GM12865 (cell line): ENCODE measurements around the gene DTNB.

Experiments
- DNase-seq: peaks from one replicate; pipeline ENCODE4 v3.0.0; 2010; ENCODE audit warnings: low read depth
- H3K4me3 ChIP-seq: 2 replicates; pipeline ENCODE4 v1.5.1; 2011; ENCODE audit warnings: mild to moderate bottlenecking, low read depth, low read length, control low read depth
- CTCF ChIP-seq: IDR thresholded peaks from 2 replicates; pipeline ENCODE4 v1.5.1; 2011; ENCODE audit warnings: low read length, control low read depth, low read depth, inconsistent platforms; ENCODE audit not compliant: insufficient read depth; ENCODE audit errors: missing control alignments

The DTNB gene

GRCh38 chr2:25504266-25504665 is 169.1 kb downstream of the DTNB start:
- no peak for DNase-seq
- H3K4me3 ChIP-seq = no peak overlapping the region
- TF ChIP-seq CTCF = no peak

GRCh38 chr2:25499157-25499556 is 174.2 kb downstream of the DTNB start:
- no peak for TF ChIP-seq CTCF
- DNase-seq = no peak
- no peak overlapping the region for H3K4me3 ChIP-seq

- H3K4me3 ChIP-seq = no peak overlapping the region
- peak; percentile 43 for DNase-seq
- TF ChIP-seq CTCF = no peak
Observed at GRCh38 chr2:25497918-25498407, 175.4 kb downstream of the DTNB start.

GRCh38 chr2:25497229-25497917 is 176.0 kb downstream of the DTNB start:
- H3K4me3 ChIP-seq = no peak overlapping the region
- DNase-seq = no peak
- TF ChIP-seq CTCF = no peak

GRCh38 chr2:25494616-25495015 is 178.8 kb downstream of the DTNB start:
- no peak for DNase-seq
- no peak overlapping the region for H3K4me3 ChIP-seq
- TF ChIP-seq CTCF = no peak

- H3K4me3 ChIP-seq = no peak overlapping the region
Observed at GRCh38 chr2:25493207-25493606, 180.2 kb downstream of the DTNB start.

More at GRCh38 chr2:25493207-25493606, 180.2 kb downstream of the DTNB start:
- no peak for DNase-seq
- no peak for TF ChIP-seq CTCF
